Heart left ventricle (tissue), 16 donors: ENCODE data around the gene FSTL3. TPM values are rescaled to one million over a fixed set of nuclear protein-coding genes. Genes with fewer than 3 reads are reported as not detected.

Source experiments
- ATAC-seq, 4 donors: fragments of 200-7000 bp; cut with Tn5 transposase; one replicate each; pipeline ENCODE4 v1.9.1; 2020 to 2022; ENCODE audit warnings: moderate library complexity in 4 of 4, mild to moderate bottlenecking in 3 of 4, moderate number of reproducible peaks in 1 of 4
- DNase-seq, 5 donors: peaks; one replicate each; pipeline ENCODE4 v3.0.0-alpha.2; 2020
- H3K27ac ChIP-seq, 12 donors: fragments of 200-600 bp; sonication (generic) in 4 of 12; one replicate each; pipeline versions ENCODE4 v1.5.0 to v1.8.0; 2016 to 2022; ENCODE audit warnings: mild to moderate bottlenecking in 2 of 12
- H3K27me3 ChIP-seq, 9 donors: fragments of 200-600 bp; sonication (generic) in 2 of 9; one replicate each; pipeline versions ENCODE4 v1.5.1 to v1.8.0; 2016 to 2022; ENCODE audit warnings: mild to moderate bottlenecking in 3 of 9
- H3K36me3 ChIP-seq, 9 donors: fragments of 200-600 bp; sonication (generic) in 2 of 9; one replicate each; pipeline versions ENCODE4 v1.5.0 to v1.8.0; 2018 to 2022; ENCODE audit warnings: mild to moderate bottlenecking in 2 of 9
- H3K4me1 ChIP-seq, 12 donors: fragments of 200-600 bp; sonication (generic) in 4 of 12; one replicate each; pipeline versions ENCODE4 v1.5.0 to v1.8.0; 2016 to 2022; ENCODE audit warnings: mild to moderate bottlenecking in 3 of 12
- H3K4me3 ChIP-seq, 12 donors: fragments of 200-600 bp; sonication (generic) in 4 of 12; one replicate each; pipeline versions ENCODE4 v1.5.0 to v1.8.0; 2017 to 2022; ENCODE audit warnings: mild to moderate bottlenecking in 9 of 12, moderate library complexity in 4 of 12
- H3K9me3 ChIP-seq, 12 donors: fragments of 200-600 bp; sonication (generic) in 4 of 12; one replicate each; pipeline versions ENCODE4 v1.5.0 to v1.8.0; 2016 to 2022; ENCODE audit warnings: mild to moderate bottlenecking in 1 of 12
- POLR2A ChIP-seq, 2 donors: fragments of 450-650 bp; IDR thresholded peaks; one replicate each; pipeline ENCODE4 v1.6.1; 2017; ENCODE audit warnings: antibody characterized with exemption in 2 of 2, mild to moderate bottlenecking in 2 of 2, moderate library complexity in 2 of 2
- WGBS, 4 donors: extraction: QIAGEN DNeasy Blood & Tissue Kit in 2 of 4; methylation state at CpG; one replicate each; pipeline versions ENCODE4 v1.1.5 to v1.1.7; 2013 to 2018; 5-methylcytosine and 5-hydroxymethylcytosine counted together
- intact Hi-C, 10 donors: fragments of 100-400 bp; cut with DNase I; formaldehyde crosslinking; loops; one replicate each; pipeline versions ENCODE4 v1.11.1 to v1.14.2; 2022
- polyA plus RNA-seq, 2 donors: library from polyadenylated mRNA; stranded (reverse); fragments of 200-250 nt; gene quantifications; one replicate each; pipeline ENCODE4 v1.2.3, GENCODE V29; 2013
- total RNA-seq, 9 donors: library from RNA; depleted of rRNA in 2 of 9; stranded (reverse); fragments of >200 nt in 2 of 9; fragmentation: NEBNext Ultra II Directional in 3 of 9; extraction: Animal tissue kit (Norgen Biotek cat#: 25700) in 3 of 9; gene quantifications; one replicate each; pipeline versions ENCODE4 v1.1.0 to v1.2.4, GENCODE V29; 2016 to 2023
- TF ChIP-seq, protein P1 (sequence below), 12 donors: fragments of 200-600 bp; sonication (generic) in 4 of 12; IDR thresholded peaks; one replicate each; pipeline versions ENCODE4 v1.5.0 to v1.8.0; 2018 to 2022; ENCODE audit warnings: antibody characterized with exemption in 12 of 12, mild to moderate bottlenecking in 5 of 12
- donor health status: ischemic (EF 13 %, LVEDD 7.1; RV severe dilation, severe dysfunction).
- donor health status: healthy with polysubstance abuse.
- donor health status: DM: no; HTN: yes; CAD: no.
- donor health status: DM: no; HTN: no; CAD: no.
- donor health status: ischemic (EF 25% LVEDD 6.9; RV normal size, moderate dysfunction).
- donor health status: ischemic (EF 25% LVEDD 5.7; RV mildly dilated, moderate dysfunction).
- donor health status: healthy.
- donor health status: DM: yes; HTN: yes; CAD: no.
- donor health status: ischemic (EF 35%, LVEDD 5.7; RV mildly dilated, moderate dysfunction).
- donor health status: nonischemic (EF 11% LVEDD 7.7; RV severe dilation, severe dysfunction).
- donor health status: DM: yes; HTN: yes; CAD: no.
- donor health status: PGD.
- donor health status: ischemic (EF 29% LVEDD 5.4; RV normal size, mild dysfunction).
- donor health status: nonischemic (EF 23%, LVEDD 6.1; RV moderate dilation, normal function).

The FSTL3 gene
- total and polyA plus RNA-seq, 11 donors, result 41.7 to 376 (median 119) TPM

GRCh38 chr19:677601-678436, 1.6 kb downstream of the FSTL3 start:
- H3K4me1 ChIP-seq, result peaks cover 4 to 66% (median 24%) of the 10 kb centered on the region in 12 donors
- WGBS, 4 donors, result 48 to 63% (median 53%) methylated on average over 11 to 22 of the region's 22 CpGs

DNA sequence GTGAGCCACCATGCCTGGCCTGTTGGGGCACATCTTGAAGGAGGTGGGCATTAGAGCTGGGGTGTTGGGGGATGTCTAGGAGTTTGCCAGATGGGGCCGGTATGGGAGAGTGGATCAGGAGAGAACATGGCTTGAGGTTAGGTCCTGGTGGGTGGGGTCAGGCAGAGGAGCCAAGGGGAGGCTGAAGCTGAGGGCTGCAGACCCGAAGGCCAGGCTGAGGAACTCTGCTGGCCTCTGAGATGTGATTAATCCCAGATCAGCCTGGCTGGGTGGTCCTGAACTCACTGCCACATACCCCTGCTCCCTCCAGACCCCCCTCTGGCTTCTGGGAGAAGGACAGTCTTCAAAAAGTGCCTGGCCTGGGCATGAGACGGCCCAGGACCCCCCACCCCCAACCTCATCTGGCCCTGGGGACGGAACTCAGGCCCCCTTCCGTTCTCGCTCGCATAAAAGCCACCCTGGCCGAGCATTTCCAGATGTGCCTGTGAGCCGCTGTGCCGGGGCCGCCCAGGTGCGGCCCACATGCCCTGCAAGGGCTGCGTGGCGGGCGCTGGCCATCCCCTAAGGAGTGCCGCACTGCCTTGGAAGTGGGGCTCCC, 2.7 kb downstream of the FSTL3 start:
- Histone ChIP-seq H3K27ac (peak overlapping the region in 11 of 12 donors; percentile 83 to 99 (median 98)), H3K4me1 (peaks cover 4 to 66% (median 24%) of the 10 kb centered on the region in 12 donors), H3K27me3 (peaks cover 0 to 19% (median 0%) of the 10 kb centered on the region in 9 donors), H3K36me3 (peaks cover 0 to 9% (median 3%) of the 10 kb centered on the region in 9 donors), H3K9me3 (no peaks in the 10 kb centered on the region), H3K4me3 (peak overlapping the region in 11 of 12 donors; percentile 51 to 96 (median 81))
- DNase-seq (no peak), ATAC-seq (no peak)
- TF ChIP-seq POLR2A (IDR thresholded peaks at IDR 0.05), result no peak
- TF ChIP-seq, protein P1, sequence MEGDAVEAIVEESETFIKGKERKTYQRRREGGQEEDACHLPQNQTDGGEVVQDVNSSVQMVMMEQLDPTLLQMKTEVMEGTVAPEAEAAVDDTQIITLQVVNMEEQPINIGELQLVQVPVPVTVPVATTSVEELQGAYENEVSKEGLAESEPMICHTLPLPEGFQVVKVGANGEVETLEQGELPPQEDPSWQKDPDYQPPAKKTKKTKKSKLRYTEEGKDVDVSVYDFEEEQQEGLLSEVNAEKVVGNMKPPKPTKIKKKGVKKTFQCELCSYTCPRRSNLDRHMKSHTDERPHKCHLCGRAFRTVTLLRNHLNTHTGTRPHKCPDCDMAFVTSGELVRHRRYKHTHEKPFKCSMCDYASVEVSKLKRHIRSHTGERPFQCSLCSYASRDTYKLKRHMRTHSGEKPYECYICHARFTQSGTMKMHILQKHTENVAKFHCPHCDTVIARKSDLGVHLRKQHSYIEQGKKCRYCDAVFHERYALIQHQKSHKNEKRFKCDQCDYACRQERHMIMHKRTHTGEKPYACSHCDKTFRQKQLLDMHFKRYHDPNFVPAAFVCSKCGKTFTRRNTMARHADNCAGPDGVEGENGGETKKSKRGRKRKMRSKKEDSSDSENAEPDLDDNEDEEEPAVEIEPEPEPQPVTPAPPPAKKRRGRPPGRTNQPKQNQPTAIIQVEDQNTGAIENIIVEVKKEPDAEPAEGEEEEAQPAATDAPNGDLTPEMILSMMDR (IDR thresholded peaks at IDR 0.05), result no peak
- intact Hi-C loops, result no loop called here
- WGBS, 4 donors, result 90 to 96% (median 94%) methylated on average over 2 to 16 of the region's 16 CpGs

More at GRCh38 chr19:677601-678436, 1.6 kb downstream of the FSTL3 start:
- no peak for ATAC-seq
- no peak for DNase-seq
- peak overlapping the region; percentile 44 to 87 (median 70) for H3K4me3 ChIP-seq
- TF ChIP-seq, protein P1 (IDR thresholded peaks at IDR 0.05), result no peak
- no peak for TF ChIP-seq POLR2A (IDR thresholded peaks at IDR 0.05)
- H3K27ac ChIP-seq, result peak overlapping the region; percentile 83 to 99 (median 95)
- no peaks in the 10 kb centered on the region for H3K9me3 ChIP-seq
- intact Hi-C loops, result no loop called here
- peaks cover 0 to 19% (median 0%) of the 10 kb centered on the region in 9 donors for H3K27me3 ChIP-seq
- peaks cover 0 to 9% (median 3%) of the 10 kb centered on the region in 9 donors for H3K36me3 ChIP-seq

- TF ChIP-seq POLR2A (IDR thresholded peaks at IDR 0.05), result no peak
- TF ChIP-seq, protein P1 (IDR thresholded peaks at IDR 0.05), result no peak
- Histone ChIP-seq H3K27me3 (peaks cover 0 to 18% (median 0%) of the 10 kb centered on the region in 9 donors), H3K4me1 (peaks cover 4 to 58% (median 24%) of the 10 kb centered on the region in 12 donors), H3K36me3 (peaks cover 0 to 9% (median 3%) of the 10 kb centered on the region in 9 donors), H3K27ac (peak overlapping the region; percentile 83 to 99 (median 98)), H3K9me3 (no peaks in the 10 kb centered on the region), H3K4me3 (peak overlapping the region; percentile 51 to 96 (median 80))
- WGBS, 4 donors, result 1 to 41% (median 6%) methylated on average over 6 to 69 of the region's 69 CpGs
- intact Hi-C loops, result loop anchor here in 1 of 10 donors (1.0 kb wide), 1 partner anchor 15 kb away; no protein-coding TSS in a partner anchor
- DNase-seq, result peak; percentile 74 to 90 (median 84)
- ATAC-seq, result peak in 3 of 4 donors; percentile 27 to 35 (median 32)
Observed at GRCh38 chr19:679418-680286, 3.5 kb downstream of the FSTL3 start.
